DMS53 (cell line): Measurements from ENCODE around the gene CMTM4.
"Not testable (repeated sequence)": the region's sequence is repeated elsewhere in the genome, so short reads cannot be mapped to it uniquely, and the experiment has no call there.

Experiments
- DNase-seq: peaks from one replicate; lab custom pipeline; 2025; lab: John Stamatoyannopoulos, UW

CMTM4 gene

DNA sequence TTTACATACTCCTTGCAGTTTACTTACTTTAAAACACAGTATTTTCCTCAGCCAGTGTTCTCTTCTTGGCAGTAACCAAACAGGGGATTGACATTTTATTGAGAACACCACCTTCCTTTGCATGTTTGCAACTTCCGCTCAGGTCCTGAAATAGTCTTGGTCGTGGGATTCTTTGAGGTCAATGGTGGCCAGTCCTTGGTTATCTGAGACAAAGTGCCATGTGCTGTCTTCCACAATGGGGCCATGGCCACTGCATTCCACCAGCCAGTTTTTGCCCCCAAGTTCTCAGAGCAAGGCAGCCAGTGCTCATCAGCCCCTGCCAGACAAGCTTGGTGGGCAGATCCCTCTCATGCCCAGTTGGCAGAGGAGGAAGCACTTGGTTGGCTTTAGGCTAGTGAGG is 22.9 kb downstream of the CMTM4 start:
- DNase-seq, result no peak

DNA sequence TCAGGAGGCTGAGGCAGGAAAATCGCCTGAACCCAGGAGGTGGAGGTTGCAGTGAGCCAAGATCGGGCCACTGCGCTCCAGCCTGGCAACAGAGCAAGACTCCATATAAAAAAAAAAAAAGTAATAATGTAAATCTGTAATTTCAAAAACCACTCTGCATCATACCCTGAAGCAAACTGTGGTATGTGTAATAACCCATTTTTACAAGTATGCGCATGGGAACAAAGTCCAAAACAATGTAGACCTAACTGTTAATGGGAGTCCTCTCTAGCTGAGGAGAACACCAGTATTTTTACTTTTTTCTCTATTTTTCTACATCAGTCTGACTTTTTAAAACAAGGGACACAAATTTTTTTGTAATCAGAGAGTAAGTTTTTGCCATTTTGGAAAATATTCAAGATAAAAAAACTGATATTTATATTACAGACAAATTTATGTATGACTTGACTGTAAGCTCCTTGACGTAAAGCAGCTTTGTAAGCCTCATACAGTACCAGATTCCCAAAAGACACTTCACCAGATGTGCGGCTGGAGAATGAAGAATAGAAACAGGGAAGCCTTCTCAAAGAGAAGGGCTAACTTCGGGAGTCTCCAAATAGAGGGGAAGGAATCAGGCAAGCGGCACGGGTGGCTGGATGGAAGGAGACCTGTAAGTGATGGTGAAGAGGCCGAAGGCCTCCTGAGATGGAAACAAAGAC is 25.7 kb downstream of the CMTM4 start:
- DNase-seq, result no peak

DNA sequence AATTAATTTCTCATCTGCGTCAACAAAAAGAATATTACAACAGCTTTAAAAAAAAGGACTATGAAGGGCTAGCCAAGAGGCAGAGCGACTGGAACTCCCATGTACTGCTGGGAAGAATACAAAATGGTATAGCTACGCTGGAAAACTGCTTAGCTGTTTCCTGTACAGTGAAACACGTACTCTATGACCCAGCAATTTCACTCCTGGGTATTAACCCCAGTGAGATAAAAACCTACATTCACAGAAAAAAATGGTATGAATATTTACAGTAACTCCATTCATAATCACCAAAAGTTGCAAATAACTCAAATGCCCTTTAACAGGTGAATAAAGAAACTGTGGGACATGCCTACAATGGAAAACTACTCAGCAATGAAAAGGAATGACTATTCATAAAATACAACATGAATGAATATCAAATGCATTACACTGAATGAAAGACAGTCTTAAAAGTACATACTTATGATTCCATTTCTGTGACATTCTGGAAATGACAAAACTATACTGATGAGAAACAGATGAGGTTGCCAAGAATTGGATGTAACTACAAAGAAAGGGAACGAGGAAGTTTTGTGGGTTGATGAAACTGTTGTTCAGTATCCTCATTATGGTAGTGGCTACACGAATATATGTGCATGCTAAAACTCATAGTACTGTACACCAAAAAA is 27.6 kb downstream of the CMTM4 start:
- no peak for DNase-seq

DNA sequence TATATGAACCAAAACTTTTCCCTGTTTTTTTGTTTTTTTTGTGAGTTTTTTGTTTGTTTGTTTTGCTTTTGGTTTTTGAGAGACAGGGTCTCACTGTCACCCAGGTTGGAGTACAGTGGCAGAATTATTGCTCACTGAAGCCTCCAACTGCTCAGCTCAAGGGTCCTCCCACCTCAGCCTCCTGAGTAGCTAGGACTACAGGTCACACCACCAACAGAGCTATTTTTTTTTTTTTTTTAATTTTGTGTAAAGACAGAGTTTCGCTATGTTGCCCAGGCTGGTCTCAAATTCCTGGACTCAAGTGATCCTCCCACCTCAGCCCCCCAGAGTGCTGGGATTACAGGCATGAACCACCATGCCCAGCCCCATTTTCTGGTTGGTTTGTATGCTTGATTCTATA is 28.6 kb downstream of the CMTM4 start:
- DNase-seq, result no peak

DNA sequence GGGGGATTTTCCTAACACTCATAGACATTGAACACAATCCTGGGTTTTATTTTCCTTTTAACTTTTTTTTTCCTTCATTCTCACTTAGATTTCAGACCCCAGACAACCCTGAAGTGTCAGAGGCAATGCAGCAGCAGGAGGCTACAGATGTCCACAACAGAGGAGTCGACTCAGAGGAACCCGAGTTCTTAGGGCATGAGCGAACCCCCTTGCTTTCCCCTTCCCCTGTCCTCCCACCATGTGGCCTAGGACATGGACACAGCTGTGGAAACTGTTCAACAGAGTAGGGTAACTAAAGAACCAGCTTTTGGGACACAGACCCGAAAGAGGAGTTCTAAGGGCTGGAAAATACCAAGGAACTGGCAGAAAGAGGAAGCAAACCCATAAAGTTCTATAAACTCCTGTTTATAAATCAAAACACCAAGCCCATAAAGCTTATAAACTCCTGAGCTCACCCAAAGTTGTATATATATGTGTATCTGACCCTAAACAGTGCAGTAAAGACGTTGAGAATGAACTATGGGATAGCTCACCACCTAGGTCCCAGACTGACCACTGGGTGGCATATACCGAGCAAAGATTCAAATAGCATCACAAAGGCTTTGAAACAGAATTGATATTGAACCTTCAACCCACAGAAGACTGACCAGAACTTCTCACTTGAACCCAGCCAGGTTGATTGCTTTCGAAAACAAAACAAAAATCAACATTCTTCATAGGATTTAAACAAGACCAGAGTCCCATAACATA is 33.9 kb downstream of the CMTM4 start:
- peak; percentile 18 for DNase-seq

DNA sequence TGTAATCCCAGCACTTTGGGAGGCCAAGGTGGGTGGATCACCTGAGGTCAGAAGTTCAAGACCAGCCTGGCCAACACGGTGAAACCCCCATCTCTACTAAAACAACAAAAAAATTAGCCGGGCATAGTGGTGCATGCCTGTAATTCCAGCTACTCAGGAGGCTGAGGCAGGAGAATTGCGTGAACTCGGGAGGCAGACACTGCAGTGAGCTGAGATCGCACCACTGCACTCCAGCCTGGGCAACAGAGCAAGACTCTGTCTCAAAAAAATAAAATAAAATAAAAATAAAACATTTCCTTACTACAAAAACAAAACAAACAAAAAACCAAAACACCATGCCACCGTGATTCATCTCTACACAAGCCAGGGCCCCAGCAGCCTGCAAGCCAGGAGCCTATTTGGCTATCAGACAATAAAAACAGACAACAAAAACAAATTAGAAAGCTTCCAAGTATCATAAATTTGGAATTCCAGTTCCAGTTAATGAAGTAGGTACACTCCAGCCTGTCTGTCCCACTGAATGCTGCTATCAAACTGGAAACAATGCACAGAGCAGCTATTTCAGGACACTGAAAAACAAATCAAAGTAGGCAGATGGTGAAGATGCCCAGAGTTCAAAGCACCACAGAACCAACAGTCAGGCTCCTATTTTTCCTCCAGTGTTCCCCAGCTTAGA is 34.7 kb downstream of the CMTM4 start:
- DNase-seq, result not testable (repeated sequence)

DNA sequence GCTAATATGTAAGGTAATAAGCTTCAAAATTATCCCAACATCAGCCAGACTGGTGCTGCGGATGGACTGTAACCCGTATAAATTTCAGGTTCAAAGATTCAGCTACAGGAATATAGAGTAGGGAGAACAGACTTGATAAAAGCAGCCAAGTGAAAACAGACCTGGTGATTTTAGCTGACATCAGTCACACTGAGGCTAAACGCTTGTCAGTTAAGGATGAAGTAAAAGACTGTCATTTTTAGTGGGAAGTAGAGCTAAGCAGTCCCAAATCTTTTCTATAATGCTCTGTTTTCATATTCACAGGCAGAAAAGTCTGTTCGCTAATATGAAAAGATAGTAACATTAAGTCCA is 35.4 kb downstream of the CMTM4 start:
- DNase-seq, result no peak

DNA sequence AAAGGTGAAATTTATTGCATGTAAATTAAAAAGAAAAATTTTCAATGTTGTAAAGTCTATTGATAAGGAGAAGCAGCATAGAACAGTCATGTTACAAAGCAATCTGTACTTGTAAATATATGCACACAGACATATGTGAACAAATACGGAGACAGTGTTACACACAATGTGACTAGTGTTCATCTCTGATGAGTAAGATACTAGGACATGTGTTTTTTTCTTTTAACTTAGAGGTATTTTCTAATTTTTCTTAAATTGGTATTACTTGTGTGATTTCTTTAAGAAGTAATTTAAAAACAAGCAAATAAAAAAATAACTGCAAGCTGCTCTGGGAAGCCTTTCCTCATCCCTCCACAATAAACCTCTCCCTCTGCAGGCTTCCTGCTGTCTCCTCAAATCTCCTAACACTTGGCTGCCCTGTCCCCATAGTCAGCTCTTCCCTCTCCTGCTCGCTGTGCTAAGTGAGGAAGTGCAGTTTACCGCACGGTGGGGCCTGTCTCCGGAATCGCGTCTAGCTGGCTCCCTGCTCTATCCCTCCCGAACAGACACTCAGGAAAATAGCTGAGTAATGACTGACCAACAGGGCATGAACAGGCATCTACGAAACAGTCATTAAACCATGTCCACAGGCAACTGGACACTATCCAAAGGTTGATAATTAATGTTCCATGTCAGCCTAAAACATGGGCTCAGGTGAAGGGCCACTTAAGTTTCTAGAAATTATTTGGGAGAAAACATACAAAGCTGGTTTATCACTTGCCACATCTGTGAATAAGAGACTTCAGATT is 35.9 kb downstream of the CMTM4 start:
- no peak for DNase-seq

DNA sequence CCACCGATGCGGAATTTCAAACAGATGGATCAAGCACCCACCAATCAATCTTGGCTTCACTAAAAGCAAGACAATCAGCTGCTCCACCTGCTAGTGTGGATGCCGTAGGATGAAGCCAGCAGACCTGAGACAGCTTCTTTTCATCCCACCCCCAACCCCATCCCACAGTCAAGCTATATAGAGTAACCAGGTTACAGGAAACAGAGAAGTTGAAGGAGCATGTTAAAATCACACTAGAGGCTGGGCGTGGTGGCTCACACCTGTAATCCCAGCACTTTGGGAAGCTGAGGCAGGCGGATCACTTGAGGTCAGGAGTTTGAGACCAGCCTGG is 37.7 kb downstream of the CMTM4 start:
- no peak for DNase-seq

DNA sequence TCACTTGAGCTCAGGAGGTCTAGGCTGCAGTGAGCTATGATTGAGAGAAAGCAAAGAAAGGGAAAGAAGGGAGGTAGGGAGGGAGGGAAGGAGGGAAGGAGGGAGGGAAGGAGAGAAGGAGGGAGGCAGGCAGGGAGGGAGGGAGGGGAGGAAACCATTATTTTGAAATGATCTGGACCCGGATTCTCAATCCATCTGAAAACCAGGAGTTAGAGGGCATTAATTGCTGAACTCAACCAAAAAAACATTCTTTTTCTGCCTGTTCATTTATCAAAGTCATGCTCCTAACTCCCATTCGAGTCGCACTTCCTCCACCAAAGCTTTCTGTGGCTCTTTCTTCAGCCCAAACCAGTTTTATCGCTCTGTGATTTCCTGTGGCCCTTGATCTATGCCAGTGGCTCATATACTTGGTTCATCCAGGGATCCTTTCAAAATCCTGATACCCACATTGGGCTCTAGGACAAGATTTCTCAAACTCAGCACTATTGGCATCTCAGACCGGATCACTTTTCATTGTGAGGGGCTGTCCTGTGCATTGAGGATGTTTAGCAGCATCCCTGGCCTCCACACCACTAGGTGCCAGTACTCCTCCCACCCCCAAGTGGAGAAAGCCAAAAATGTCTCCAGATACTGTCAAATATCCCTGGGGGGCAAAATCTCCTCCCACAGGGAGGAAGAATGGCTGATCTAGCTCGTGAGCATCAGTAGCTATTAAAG is 38.2 kb downstream of the CMTM4 start:
- DNase-seq, result no peak

DNA sequence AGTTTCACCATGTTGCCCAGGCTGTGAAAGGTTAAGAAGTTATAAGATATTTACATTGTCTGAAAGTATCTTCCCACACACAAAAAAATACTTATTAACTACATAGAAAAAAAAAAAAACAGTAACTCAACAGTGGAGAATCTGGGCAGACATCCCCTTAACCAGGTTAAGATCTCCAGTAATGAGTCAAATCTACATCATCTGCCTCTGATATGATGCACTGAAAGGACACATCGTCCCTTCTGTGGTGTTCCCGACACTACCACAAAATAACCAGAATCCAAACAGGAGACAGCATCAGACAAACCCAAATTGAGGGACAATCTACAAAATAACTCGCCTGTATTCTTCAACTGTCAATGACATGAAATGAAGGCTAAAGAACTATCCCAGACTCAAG is 40.0 kb downstream of the CMTM4 start:
- no peak for DNase-seq

DNA sequence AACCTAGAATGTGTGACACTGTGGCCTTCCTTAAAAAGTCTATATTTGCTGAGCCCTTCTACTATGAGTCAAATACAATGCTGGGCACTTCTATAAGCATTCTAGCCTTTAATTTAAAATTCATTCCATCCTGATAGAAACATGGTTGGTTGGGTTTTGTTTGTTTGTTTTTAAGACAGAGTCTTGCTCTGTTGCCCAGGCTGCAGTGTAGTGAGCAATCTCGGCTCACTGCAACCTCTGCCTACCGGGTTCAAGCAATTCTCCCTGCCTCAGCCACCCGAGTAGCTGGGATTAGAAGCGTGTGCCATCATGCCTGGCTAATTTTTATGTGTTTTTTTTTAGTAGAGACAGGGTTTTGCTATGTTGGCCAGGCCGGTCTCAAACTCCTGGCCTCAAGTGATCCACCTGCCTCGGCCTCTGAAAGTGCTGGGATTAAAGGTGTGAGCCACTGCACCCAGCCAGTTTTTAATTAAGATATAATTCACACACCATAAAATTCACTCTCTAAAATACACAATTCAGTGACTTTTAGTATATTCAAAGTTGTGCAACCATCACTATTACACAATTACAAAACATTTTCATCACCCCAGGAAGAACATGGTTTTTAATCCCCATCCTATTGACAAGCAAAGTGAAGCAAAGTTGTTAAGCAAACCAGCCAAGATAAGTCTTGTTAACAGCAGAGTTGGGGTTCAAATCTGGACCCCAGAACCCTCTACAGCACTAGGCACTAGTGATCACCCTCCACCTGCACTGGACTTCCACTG is 42.8 kb downstream of the CMTM4 start:
- no peak for DNase-seq

DNA sequence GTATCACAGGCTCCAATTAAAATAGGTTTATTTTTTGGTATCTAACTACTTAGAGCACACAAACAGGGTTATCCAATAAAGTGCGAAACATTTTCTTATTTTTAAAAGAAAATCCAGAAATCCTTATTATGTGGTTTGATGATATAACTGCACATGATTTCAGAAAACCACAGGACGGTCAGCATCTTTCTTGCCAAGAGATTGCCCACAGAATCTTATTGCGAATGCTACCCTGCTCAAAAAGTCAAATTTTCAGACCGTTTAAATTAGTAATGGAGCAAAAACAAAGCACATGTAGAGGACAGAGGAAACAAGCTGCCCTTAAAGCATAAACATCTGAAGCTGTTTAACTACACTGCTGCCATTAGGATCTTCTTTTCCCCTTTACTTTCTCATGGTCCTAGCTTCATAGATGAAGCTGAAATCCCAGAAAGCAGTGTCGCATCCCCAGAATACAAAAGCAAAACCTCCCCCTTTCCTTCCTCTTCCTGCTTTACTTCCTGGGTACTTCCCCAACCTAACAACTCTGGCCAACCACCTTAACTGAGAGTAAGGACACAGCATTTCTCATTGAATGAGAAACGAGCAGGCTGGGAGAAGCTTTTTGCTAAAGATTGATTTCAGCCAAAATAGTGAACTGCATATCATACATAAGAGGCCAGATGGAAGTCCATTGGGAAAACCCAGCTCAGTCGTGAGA is 43.7 kb downstream of the CMTM4 start:
- no peak for DNase-seq

DNA sequence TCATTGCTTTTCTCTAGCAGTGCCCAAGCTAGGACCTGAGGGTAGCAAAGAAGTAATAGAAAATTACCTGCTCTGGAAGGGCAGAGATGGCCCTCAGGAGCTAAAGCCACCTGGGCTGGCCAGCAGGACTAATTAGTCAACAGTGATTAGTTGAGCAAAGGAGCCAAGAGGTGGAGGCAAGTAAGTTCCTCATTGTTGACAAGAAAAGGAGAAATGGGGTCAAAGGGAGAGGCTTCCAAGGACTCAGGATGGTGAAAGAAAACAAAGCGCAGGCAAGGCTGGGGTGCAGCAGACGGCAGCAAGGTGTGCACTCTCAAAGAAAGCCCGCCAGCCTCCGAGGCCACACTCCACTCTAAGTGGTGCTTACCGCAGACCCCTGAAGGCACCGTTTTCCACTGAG is 44.6 kb downstream of the CMTM4 start:
- no peak for DNase-seq

DNA sequence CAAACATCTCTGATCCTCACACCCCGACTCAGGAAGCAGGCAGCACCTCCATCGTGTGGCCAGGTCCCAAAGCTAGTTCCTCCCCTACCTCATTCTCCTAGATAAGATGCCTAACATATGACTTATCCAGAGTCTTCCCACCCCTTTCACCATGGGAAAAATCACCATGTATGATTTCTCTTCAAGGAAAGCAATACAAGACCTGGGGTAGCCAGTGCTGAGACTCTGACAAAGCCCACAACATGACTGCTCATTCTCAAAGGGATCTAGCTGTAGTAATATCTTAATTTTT is 45.1 kb downstream of the CMTM4 start:
- DNase-seq, result no peak

DNA sequence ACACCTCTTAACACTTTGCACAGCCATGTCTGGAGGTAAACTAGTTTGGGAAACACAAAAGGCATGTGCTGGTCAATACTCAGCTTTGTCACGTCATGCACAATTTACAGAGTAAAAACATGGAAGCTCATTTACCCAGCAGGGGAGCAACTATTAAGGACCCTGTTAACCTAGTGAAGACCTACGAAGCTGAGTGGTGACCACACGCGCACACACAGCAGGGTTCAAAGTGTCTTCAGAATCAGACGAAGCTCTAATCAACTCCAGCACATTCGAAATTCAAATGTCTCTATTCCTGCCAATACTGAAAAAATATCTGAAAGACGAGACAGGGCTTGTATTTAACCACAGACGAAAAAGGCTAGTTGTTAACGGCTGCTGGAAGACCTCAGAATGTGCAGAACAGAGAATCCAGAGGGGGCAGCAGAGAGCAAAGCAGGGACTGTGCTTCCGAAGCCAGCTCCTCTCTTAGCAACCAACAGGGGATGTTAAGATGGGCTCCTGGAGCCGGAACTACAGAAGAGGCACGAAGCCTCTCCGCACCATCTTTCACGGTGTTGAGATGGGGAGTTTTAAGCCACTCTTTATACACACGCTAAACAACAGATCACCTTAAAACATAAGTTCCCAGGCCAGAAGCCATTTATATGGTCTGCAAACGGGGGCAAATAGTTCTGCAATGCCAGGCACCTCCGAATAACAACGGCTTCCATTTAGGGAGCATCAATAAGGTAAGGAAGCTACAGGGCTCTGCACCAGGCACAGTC is 45.7 kb downstream of the CMTM4 start:
- DNase-seq, result peak; percentile 88

DNA sequence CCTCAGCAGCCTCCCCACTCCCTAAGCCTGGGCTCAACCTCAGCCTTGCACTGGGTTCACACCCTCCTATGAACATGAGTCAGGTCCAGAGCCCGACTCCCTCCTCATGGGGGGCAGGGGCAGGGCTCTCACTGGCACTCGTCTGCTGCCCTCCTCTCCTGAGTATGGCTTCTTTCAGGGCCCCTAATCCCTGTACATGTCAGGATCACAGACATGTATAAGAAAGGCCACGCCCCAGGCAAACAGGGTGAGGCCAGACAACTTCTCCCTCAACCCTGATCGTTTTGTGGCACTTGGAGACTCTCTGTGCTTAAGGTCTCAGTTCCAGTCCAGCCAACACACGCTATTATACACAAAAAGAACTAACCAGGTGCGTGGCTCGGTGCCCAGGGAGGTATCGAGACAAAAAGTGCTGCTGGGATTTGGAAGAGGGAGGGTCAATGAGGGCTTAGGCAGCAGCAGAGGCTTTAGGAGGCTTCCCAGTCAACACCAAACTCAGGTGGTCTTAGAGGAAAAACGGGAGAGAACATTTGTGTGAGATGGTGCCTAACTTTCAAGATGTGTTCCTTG is 46.8 kb downstream of the CMTM4 start:
- no peak for DNase-seq

DNA sequence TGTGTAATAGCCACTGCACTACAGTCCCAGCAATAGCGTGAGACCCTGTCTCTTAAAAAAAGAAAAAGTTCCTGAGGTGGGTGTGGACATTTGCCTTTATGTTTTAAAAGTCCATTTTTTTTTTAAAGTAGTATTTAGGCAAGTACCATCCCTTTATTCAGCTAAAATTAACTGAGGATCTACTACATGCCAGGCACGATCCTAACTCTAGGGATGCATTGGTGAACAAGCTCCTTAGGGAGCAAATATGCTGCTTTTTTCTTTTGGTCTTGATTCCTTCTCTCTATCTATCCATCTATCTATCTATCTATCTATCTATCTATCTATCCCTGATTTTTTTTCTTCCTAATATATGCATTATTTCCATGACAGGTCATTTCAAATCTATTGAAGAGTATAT is 47.4 kb downstream of the CMTM4 start:
- DNase-seq, result no peak

DNA sequence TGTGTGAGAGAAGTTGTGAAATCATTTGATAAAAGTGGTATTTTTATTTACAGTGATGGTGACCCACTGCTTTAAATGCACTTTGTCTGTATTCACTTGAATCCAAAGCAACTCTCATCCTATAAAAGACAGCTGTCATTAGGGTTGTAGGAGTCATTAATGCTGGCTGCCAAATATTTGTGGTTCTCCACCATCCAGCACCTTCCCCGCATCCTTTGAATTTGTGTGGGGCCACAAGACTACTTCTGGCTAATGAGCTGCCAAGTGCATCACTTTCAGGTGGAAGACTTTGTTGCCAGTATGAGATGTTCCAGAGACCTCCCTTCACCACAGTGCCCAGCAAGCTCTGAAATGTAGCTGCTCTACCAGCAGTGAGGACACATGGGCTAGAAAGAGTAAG is 48.7 kb downstream of the CMTM4 start:
- DNase-seq, result no peak
